HL-60 (cell line): ENCODE measurements around the gene NR2F1.

Experiments used
- DNase-seq, 2 experiments: peaks; one replicate each; pipeline ENCODE4 v3.0.0-alpha.2; 2010 to 2020; ENCODE audit warnings: low read depth in 1 of 2, low spot score in 1 of 2
- H3K27ac ChIP-seq: fragments of 250-450 bp; sonication (Bioruptor Pico); replicated peaks from 2 replicates; pipeline ENCODE4 v1.5.1; 2020; ENCODE audit warnings: mild to moderate bottlenecking, moderate library complexity
- H3K27me3 ChIP-seq: fragments of 250-450 bp; sonication (Bioruptor Pico); 2 replicates; pipeline ENCODE4 v1.5.1; 2021; ENCODE audit warnings: mild to moderate bottlenecking, moderate library complexity; ENCODE audit not compliant: insufficient read depth, poor library complexity, severe bottlenecking
- H3K4me3 ChIP-seq: replicated peaks from 2 replicates; pipeline ENCODE4 v1.5.1; 2011; ENCODE audit warnings: mild to moderate bottlenecking, control low read depth, low read length; ENCODE audit not compliant: insufficient read depth
- GABPA ChIP-seq: IDR thresholded peaks from 2 replicates; pipeline ENCODE4 v1.6.1; 2012; ENCODE audit warnings: low read depth
- POLR2AphosphoS5 ChIP-seq: IDR thresholded peaks from 2 replicates; pipeline ENCODE4 v1.6.1; 2012; ENCODE audit warnings: low read depth
- SPI1 ChIP-seq: IDR thresholded peaks from 2 replicates; pipeline ENCODE4 v1.6.1; 2012; ENCODE audit warnings: low read depth, mild to moderate bottlenecking, borderline replicate concordance
- TF ChIP-seq, protein P1 (sequence below): IDR thresholded peaks from one replicate; pipeline ENCODE4 v1.5.1; 2011; ENCODE audit warnings: low read length, control low read depth, inconsistent platforms; ENCODE audit not compliant: insufficient read depth
- TF ChIP-seq, protein P2 (sequence below): IDR thresholded peaks from 2 replicates; pipeline ENCODE4 v1.6.1; 2012; ENCODE audit warnings: low read depth; ENCODE audit not compliant: insufficient replicate concordance

The NR2F1 gene

DNA sequence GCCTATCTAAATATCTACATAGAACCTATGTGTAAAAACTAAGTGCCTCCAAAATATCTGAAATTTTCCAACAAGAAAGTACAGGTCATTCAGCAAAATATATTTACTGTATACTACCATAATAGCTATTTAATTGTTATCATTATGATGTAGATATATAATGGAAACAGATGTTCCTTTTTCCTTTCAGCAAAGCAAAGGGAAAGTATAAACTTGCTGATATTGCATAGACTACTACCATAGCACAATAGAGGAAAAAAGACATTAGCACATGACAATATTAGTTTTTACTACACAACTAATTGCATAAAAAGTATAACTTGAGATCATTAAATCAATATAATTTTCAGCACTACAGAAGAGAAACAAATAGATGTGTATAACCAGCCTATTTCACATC, 16.9 kb upstream of the NR2F1 start:
- peaks cover 6% of the 10 kb centered on the region for H3K27me3 ChIP-seq
- no peak for TF ChIP-seq POLR2AphosphoS5
- TF ChIP-seq, protein P1, sequence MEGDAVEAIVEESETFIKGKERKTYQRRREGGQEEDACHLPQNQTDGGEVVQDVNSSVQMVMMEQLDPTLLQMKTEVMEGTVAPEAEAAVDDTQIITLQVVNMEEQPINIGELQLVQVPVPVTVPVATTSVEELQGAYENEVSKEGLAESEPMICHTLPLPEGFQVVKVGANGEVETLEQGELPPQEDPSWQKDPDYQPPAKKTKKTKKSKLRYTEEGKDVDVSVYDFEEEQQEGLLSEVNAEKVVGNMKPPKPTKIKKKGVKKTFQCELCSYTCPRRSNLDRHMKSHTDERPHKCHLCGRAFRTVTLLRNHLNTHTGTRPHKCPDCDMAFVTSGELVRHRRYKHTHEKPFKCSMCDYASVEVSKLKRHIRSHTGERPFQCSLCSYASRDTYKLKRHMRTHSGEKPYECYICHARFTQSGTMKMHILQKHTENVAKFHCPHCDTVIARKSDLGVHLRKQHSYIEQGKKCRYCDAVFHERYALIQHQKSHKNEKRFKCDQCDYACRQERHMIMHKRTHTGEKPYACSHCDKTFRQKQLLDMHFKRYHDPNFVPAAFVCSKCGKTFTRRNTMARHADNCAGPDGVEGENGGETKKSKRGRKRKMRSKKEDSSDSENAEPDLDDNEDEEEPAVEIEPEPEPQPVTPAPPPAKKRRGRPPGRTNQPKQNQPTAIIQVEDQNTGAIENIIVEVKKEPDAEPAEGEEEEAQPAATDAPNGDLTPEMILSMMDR: no peak
- no peak for TF ChIP-seq GABPA
- TF ChIP-seq SPI1: no peak
- TF ChIP-seq, protein P2, sequence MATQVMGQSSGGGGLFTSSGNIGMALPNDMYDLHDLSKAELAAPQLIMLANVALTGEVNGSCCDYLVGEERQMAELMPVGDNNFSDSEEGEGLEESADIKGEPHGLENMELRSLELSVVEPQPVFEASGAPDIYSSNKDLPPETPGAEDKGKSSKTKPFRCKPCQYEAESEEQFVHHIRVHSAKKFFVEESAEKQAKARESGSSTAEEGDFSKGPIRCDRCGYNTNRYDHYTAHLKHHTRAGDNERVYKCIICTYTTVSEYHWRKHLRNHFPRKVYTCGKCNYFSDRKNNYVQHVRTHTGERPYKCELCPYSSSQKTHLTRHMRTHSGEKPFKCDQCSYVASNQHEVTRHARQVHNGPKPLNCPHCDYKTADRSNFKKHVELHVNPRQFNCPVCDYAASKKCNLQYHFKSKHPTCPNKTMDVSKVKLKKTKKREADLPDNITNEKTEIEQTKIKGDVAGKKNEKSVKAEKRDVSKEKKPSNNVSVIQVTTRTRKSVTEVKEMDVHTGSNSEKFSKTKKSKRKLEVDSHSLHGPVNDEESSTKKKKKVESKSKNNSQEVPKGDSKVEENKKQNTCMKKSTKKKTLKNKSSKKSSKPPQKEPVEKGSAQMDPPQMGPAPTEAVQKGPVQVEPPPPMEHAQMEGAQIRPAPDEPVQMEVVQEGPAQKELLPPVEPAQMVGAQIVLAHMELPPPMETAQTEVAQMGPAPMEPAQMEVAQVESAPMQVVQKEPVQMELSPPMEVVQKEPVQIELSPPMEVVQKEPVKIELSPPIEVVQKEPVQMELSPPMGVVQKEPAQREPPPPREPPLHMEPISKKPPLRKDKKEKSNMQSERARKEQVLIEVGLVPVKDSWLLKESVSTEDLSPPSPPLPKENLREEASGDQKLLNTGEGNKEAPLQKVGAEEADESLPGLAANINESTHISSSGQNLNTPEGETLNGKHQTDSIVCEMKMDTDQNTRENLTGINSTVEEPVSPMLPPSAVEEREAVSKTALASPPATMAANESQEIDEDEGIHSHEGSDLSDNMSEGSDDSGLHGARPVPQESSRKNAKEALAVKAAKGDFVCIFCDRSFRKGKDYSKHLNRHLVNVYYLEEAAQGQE: no peak
- H3K4me3 ChIP-seq: no peak overlapping the region
- H3K27ac ChIP-seq: no peak overlapping the region
- no peak for DNase-seq

DNA sequence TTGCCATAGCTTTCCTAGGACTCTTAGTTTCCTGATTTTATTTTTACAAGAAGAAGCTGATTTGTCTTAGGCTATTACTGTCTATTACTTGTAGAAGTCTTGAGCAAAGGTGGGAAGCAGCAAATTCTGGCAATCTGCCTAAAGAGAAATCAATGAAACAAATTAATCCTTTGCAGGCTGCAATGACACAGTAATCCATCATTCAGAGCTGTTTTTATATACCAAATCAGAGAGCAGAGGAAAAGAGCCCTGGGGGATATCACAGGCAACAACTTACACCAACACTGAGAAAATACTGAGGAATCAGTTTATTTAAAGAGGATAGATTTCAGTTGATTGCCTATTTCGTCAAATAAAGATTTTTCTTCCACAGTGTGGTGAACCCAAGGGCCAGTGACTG, 15.6 kb upstream of the NR2F1 start:
- TF ChIP-seq, protein P1: no peak
- TF ChIP-seq GABPA (no peak), POLR2AphosphoS5 (no peak), SPI1 (no peak)
- TF ChIP-seq, protein P2: no peak
- Histone ChIP-seq H3K27me3 (peaks cover 14% of the 10 kb centered on the region), H3K4me3 (no peak overlapping the region), H3K27ac (no peak overlapping the region)
- DNase-seq: no peak

DNA sequence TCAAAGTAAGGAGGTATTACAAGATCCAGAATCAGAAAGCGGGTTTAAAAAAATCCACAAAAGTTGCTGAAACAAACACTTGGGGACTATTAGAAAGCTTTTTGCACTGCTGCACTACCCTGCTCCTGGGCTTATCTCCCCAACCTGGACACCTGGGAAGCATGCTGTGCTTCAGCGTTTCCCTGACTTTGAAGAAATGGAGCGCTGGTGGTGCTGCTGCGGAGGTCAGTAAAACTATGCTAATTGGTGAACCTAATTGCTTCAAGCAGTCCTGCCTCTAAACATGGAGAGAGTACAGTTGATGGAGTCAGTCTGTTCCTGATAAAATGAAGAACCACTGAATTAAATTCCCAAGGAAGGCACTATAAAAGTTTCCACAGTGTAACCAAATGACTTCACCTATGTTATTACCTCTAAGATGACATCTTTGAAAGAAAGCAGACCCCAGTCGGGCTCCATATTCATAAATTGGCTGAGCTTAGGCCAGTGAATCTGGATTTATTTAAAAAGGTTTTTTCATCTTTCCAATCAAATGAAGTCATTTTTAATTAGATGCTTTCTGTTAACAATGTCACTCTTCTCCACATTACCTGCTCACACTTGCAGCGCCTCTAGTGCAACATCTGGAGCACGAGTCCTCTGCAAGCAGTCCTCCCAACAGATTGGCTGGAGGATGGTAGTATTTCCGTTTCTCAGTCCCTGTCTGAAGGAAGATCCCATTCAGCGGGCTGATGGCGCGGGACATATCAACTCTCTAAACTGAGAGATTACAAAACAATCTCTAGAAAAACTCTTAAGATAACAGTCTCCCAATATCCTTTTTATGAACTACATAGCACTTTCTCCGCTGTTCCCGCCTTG, 13.5 kb upstream of the NR2F1 start:
- peaks cover 22% of the 10 kb centered on the region for H3K27me3 ChIP-seq

More for the DNA sequence above, 13.5 kb upstream of the NR2F1 start:
- no peak overlapping the region for H3K27ac ChIP-seq
- TF ChIP-seq POLR2AphosphoS5: no peak
- no peak for TF ChIP-seq GABPA
- TF ChIP-seq SPI1: no peak
- TF ChIP-seq, protein P1: no peak
- TF ChIP-seq, protein P2: no peak
- H3K4me3 ChIP-seq: no peak overlapping the region
- DNase-seq: no peak
